AG09309 (cell line): ENCODE data around the gene SPEN.
"Not testable (repeated sequence)": the region's sequence is repeated elsewhere in the genome, so short reads cannot be mapped to it uniquely, and the experiment has no call there.

Source experiments
- DNase-seq: peaks from one replicate; pipeline ENCODE4 v3.0.0-alpha.2; 2010; ENCODE audit warnings: low read depth
- H3K4me3 ChIP-seq: 2 replicates; pipeline ENCODE4 v1.5.1; 2011; ENCODE audit warnings: mild to moderate bottlenecking, low read depth, low read length, moderate library complexity; ENCODE audit not compliant: control insufficient read depth
- TF ChIP-seq, protein P1 (sequence below): IDR thresholded peaks from 2 replicates; pipeline ENCODE4 v1.5.1; 2011; ENCODE audit warnings: mild to moderate bottlenecking, low read depth, low read length, inconsistent platforms; ENCODE audit not compliant: insufficient read depth, control insufficient read depth; ENCODE audit errors: missing control alignments

The SPEN gene

DNA sequence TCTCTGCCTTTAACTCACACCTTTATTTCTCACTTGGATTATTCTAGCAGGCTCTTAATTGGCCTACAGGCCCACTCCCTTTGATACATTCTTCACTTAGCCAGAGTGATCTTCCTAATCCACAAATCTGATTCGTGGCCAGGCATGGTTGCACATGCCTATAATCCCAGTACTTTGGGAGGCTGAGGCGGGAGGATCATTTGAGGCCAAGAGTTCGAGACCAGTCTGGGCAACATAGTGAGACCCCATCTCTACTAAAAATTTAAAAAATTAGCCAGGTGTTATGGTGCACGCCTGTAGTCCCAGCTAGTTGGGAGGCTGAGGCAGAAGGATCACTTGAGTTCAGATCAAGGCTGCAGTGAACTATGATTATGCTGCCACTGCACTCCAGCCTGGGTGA lies 126.3 kb downstream of the SPEN start:
- no peak for DNase-seq
- H3K4me3 ChIP-seq = no peak overlapping the region
- TF ChIP-seq, protein P1, sequence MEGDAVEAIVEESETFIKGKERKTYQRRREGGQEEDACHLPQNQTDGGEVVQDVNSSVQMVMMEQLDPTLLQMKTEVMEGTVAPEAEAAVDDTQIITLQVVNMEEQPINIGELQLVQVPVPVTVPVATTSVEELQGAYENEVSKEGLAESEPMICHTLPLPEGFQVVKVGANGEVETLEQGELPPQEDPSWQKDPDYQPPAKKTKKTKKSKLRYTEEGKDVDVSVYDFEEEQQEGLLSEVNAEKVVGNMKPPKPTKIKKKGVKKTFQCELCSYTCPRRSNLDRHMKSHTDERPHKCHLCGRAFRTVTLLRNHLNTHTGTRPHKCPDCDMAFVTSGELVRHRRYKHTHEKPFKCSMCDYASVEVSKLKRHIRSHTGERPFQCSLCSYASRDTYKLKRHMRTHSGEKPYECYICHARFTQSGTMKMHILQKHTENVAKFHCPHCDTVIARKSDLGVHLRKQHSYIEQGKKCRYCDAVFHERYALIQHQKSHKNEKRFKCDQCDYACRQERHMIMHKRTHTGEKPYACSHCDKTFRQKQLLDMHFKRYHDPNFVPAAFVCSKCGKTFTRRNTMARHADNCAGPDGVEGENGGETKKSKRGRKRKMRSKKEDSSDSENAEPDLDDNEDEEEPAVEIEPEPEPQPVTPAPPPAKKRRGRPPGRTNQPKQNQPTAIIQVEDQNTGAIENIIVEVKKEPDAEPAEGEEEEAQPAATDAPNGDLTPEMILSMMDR = no peak

DNA sequence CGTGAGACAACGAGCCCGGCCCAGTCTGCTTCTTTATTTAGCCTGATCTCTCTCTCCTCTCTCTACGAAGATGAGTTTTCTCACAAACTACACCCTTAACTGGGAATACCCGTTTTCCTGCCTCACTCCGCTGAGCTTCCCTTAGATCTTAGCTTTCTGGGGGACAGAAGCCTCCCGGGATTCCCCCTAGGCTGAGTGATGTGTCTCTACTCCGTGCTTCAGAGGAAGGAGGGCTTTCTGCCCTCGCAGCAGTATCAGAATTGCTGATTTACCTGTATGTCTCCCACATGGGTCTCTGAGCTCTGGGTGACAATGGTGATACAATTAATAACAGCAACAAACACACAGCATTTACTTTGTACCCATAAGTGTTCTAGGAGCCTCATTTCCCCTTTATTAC lies 127.3 kb downstream of the SPEN start:
- H3K4me3 ChIP-seq = peak overlapping the region; percentile 86
- TF ChIP-seq, protein P1 = no peak
- no peak for DNase-seq

DNA sequence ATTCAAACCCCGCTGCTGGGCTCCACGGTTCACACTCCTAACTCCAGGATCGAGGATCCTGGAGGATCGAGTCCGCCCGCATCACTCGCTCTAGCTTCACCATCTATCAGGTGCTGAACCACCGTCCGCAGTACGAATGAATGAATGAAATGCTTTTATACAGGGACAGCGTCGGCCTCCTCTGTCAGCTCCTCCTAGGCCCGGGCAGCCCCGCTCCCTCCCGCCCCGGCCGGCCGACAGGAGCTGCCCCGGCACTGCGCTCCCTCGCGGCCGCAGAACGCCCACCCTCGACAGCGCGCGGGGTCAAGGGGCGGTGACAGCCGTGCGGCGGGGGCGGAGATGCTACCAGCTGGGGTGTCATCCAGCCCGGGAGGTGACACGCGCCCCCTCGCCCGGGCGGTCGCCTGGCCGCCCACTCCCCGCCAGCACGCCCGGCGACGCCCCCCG lies 127.9 kb downstream of the SPEN start:
- DNase-seq = no peak
- TF ChIP-seq, protein P1 = peak; percentile 9
- peak overlapping the region; percentile 86 for H3K4me3 ChIP-seq

DNA sequence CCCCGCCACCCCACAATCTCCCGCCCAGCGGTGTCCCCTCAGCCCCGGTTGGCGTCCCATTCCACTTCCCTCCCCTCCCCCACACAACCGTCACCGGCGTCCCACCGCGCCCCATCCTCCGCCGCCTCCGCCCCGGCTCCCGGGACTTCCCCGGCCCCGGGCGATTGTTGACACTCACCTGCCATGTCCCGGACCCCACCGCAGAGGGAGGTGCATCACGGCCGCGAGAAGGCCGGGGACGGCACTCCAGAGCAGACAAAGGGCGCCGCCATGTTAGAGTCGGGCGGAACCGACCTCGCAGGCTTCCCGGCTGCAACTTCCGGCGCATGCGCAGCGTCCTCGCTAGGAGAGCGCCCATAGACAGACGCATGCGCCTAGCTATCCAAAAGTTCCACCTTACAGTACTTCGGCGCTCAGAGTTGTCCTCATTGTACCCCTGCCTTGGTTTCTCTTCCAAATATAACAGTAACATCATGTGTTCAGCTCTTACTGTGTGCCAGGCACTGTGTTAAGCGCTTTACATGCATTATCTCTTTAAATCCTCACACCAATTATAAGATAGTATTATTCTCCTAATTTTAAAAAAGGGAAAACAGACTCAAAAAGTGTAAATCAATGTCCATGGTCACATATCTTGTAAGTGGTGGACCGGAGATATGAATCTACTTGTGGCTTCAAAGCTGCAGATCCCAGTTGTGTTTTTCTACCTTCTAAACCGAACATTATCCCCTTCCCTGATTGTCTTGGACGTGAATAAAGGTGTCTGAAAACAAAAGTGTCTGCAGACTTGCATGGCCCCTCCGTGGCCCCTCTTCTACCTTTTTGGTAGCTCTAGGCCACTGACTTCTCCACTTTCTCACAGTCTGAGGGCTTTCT lies 128.5 kb downstream of the SPEN start, which contains the start of gene ZBTB17:
Gene ZBTB17, minus strand, starts transcription at position 297 of the 876 bp plus-strand sequence. CDS start 27,606 bp downstream, outside the sequence.
- H3K4me3 ChIP-seq = peak within 1 kb of the TSS; percentile 86
- TF ChIP-seq, protein P1 = peak; percentile 0
- peak; percentile 61 for DNase-seq

DNA sequence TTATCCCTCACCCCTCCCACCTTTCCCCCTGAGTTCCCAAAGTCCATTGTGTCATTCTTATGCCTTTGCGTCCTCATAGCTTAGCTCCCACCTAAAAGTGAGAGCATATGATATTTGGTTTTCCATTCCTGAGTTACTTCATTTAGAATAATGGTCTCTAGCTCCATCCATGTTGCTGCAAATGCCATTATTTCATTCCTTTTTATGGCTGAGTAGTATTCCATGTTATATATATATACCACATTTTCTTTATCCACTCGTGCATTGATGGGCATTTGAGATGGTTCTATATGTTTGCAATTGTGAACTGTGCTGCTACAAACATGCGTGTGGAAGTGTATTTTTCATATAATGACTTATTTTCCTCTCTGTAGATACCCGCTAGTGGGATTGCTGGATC lies 130.4 kb downstream of the SPEN start:
- DNase-seq, H3K4me3 ChIP-seq: not testable (repeated sequence)

DNA sequence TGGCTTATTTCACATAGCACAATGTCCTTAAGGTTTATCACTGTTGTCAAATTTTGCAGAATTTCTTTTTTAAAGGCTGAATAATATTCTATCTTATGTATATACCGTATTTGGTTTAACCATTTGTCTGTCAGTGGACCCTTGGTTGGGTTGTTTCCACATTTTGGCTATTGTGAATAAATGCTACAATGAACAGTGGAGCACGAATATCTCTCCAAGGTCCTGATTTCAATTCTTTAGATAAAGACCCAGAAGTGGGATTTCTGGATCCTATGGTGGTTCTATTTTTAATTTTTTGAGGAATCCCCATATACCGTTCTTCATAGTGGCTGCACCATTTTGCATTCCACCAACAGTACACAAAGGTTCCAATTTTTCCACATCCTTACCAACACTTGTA lies 134.2 kb downstream of the SPEN start:
- DNase-seq = no peak
- TF ChIP-seq, protein P1 = no peak
- H3K4me3 ChIP-seq = no peak overlapping the region

DNA sequence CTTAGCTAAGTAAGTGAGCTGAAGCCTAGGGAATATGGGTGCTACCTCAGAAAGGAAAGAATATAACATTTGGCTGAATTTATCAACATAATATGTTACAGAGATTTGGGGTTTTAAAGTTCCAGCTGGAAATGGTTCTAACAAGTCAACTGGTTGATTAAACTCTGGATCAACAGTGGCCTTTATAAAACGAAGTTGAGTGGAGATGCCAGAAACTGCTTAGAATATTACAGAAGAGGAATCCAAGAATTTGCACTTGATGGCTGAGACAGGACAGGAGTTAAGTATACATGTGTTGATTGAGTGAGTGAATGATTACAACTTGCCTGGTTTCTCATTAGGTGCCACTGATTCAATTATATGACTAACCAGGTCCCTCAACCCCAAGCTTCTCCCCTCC lies 135.8 kb downstream of the SPEN start:
- DNase-seq = no peak
- no peak overlapping the region for H3K4me3 ChIP-seq
- TF ChIP-seq, protein P1 = no peak
